Measurements from ENCODE around the gene NCBP3.

DNA sequence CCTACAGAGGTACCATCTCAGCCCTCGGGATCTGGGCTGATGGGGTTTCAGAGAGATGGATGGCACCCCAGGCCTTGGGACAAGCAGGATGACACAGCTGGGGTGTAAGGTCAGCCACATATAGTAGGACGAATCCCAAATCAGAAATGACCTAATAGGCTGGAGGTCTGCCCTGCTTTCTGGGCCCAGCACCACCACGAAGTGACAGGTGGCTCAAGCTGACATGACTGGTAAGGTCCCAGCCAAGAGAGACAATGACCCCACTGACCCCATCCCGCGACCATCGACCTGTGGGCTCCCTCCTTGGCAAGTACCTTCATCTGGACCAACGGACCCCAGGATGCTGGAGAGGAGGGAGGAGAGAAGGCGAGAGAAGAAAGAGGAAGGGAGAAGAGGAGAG is 31.2 kb upstream of the NCBP3 start:
- TF ChIP-seq, protein P1, sequence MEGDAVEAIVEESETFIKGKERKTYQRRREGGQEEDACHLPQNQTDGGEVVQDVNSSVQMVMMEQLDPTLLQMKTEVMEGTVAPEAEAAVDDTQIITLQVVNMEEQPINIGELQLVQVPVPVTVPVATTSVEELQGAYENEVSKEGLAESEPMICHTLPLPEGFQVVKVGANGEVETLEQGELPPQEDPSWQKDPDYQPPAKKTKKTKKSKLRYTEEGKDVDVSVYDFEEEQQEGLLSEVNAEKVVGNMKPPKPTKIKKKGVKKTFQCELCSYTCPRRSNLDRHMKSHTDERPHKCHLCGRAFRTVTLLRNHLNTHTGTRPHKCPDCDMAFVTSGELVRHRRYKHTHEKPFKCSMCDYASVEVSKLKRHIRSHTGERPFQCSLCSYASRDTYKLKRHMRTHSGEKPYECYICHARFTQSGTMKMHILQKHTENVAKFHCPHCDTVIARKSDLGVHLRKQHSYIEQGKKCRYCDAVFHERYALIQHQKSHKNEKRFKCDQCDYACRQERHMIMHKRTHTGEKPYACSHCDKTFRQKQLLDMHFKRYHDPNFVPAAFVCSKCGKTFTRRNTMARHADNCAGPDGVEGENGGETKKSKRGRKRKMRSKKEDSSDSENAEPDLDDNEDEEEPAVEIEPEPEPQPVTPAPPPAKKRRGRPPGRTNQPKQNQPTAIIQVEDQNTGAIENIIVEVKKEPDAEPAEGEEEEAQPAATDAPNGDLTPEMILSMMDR (IDR thresholded peaks at IDR 0.05 in 4 of 5, conservative IDR thresholded peaks at IDR 0.05 in 1 of 5): no peak
- no peak for TF ChIP-seq POLR2A (IDR thresholded peaks at IDR 0.05)

All from gastrocnemius medialis (tissue), 4 donors.